HG03460 (cell line): Measurements from ENCODE around the gene SPATC1L.
"Not testable (repeated sequence)": the region's sequence is repeated elsewhere in the genome, so short reads cannot be mapped to it uniquely, and the experiment has no call there.

Experiments used
- ATAC-seq: cut with Tn5 transposase; IDR thresholded peaks from one replicate; pipeline ENCODE4 v1.9.1; 2021; ENCODE audit not compliant: unreplicated experiment

Gene SPATC1L

DNA sequence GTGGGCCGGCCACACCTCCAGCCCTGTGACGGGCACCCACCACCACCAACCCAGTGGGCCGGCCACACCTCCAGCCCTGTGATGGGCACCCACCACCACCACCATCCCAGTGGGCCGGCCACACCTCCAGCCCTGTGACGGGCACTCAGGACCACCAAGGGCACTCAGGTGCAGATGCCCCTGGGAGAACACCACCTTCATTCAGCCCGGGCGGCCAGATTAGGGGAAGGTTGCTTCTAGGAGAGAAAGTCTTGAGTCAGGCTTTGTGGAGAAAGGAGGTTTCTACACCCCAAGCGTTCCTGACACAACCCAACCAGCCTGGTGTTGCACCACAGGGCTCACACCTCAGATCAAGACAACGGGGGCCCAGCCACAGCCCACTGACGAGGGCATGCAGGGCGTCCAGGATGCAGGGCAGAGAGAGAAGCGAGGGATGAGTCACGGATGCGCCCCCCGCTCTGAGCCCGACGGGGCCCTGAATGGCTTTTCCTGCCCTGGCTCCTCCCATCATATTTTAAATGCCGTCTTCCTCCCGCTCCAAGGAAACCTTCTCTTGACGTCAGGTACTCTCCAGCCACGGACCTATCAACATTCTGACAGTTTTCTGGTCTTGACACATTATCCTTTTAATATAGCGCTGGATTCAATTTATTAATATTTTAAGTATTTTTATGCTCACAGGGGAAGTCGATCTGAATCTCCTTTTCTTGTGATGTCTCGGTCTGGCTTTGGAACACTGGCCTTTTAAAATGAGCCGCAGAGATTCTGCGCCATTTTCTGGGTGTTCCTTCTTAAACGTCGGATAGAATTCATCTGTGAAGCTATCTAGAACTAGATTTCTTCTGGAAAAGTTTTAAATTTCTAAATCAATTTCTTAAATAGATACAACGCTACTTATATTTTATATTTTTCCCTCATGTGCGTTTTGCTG lies 631 bp upstream of the SPATC1L start:
- peak; percentile 54 for ATAC-seq

DNA sequence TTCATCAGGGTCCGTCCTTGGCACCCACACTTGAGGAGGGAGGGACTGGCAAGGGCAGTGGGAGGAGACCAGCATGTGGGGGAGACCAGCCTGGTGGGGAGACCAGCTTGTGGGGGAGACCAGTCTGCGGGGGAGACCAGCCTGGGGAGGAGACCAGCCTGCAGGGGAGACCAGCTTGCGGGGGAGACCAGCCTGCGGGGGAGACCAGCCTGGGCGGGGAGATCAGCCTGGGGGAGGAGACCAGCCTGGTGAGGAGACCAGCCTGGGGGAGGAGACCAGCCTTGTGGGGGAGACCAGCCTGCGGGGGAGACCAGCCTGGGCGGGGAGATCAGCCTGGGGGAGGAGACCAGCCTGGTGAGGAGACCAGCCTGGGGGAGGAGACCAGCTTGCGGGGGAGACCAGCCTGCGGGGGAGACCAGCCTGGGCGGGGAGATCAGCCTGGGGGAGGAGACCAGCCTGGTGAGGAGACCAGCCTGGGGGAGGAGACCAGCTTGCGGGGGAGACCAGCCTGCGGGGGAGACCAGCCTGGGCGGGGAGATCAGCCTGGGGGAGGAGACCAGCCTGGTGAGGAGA lies 836 bp downstream of the SPATC1L start:
- ATAC-seq, result not testable (repeated sequence)

DNA sequence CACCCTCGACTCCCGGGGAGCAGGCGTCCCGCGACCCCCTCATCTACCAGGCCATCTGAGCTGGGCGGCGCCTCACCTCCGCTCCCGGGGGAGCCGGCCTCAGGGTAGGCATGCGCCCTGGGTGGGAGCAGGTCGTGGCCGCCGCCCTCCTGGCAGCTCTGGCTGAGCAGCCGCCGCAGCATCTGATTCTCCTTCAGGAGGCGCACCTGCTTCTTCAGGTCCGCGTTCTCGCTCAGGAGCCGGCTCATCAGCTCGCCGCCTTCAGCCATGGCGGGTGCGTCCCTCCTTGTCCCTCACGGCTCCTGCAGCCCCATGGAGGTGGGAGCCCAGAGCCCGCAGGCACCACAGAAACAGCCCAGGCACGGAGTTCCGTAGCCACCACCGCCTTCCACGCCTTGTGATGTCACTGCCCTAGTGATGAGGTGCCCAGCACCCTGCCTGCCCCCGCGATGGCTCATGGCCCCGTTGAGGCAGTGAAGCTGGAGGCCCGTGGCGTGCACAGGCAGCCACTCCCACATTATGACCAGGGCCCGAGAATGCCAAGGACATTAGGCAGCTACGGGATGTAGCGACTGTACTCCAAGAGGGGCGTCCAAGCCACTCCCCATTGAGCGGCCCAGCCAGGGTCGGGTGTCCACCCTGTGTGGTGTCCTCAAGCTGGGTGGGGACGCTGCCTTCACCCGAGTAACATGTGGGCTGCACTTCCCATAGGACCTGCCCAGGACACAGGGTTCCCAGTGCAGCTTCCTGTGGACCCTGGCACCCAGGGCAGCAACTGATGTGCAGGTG lies 1.5 kb downstream of the SPATC1L start:
- no peak for ATAC-seq

DNA sequence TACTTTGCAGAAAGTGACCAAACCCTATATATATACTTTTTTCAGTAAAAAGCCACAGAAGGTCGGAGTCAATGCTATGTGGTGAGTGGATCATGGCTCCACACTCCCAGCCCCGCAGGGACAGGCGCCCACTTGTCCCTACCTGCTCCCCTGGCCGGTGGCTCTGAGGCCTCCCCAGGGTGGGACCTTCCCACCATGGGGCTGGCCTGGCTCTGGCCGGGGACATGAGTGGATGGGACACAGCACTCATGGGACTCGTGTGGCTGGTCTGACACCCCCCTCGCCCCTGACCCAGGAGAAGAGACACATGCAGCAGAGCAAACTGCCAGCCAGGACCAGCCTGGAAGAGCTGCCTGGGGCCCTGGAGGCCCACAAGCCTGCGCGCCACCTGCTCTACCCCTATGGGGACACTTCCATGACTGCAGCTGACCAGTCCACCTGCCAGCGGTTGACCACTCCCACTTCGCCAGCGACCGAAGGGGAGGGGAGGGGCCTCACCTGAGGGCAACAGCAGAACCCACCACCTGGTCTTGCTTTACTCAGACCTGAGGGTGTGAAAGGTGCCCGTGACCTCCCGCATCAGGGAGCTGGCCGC lies 2.2 kb downstream of the SPATC1L start:
- no peak for ATAC-seq

DNA sequence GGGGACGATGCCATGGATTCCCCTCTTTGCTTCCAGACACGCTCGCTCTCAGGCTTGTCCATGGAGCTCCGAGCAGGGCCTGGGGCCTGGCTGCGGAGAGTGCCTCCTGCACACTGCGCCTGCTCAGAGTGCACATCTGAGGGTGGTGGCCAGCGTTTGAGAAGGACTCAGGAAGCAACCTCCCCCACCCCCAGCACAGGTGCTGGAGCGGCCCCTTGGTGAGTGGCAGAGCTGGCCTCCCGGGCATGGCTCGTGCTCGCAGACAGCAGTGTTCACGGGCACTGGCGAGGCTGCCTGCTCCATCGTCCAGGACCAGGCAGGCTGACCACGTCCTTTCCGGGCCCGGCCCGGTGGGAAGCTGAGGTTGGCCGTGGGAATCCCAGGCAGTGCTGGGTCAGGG lies 2.8 kb downstream of the SPATC1L start:
- ATAC-seq, result no peak

DNA sequence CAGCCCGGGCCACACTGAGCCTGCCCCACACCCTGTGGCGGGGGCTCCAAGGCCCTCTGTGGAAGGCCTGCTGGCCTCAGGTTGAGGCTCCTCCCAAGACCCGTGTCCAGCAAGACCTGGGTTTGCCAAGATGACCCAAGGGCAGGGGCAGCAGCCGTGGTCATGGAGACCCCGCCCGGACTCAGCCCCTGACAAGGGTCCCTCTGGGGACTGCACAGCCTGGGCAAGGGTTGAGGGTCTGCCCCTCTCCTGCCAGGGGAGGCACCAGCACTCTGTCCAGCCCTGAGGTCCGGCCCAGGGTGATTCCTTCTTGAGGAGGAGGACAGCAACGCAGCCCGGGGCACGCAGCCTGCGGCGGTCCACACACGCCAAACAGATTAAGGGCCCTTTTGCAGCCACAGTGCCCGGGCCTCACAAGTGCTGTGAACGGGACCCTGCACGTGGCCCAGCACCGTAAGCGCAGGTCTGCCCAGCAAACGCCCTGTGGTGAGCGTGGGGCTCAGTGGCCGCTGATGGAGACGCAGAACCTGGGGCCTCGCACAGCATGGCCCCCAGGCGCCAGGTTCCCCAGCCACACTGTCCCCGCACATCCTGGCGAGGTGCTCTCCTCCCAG lies 3.4 kb downstream of the SPATC1L start:
- ATAC-seq, result no peak

DNA sequence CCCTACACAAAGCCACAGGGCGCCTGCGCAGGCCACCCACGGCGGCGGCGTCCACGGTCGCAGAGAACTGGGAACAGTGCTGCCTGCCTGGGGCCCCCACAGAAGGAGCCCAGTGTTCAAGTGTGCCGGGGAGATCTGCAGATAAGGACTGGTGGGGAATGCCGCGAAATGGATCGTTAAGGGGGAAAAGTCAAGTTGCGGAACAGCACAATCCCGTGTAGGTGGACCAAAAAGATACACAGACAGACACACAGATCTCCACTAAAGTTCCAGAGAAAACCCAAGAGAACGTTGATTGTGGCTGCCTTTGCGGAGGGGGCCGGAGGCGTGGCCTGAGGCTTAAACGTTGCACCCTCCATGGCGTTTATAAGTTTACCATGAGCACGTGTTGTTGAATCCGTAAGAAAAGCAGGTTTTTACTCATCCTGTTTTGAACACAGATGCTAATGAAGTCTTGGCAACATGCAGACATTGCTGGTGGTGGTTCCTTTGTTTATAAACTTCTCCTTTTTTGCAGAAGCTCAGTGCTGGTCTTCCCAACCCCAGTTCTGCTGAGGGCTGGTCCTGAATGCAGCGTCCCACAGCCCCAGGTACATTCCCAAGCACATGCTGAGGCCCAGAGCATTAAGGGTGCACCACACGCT lies 4.1 kb downstream of the SPATC1L start:
- ATAC-seq, result no peak

DNA sequence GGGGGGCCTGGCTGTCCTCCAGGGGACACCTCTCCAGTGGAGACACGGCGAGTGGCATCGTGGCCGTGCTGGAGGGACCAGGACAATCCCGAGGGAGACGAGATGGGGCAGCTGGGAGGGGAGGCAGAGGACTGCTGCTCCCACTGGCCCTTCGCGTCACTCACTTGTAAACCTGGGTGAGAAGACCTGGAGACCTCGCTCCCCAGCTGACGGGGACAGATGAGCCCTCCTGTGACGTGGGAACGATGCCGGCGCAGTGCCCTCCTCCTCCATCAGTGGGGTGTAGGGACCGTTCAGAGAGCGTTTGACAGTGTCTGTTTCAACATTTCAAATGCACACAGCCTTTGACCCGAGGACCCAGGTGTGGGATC lies 4.6 kb downstream of the SPATC1L start:
- ATAC-seq, result no peak

DNA sequence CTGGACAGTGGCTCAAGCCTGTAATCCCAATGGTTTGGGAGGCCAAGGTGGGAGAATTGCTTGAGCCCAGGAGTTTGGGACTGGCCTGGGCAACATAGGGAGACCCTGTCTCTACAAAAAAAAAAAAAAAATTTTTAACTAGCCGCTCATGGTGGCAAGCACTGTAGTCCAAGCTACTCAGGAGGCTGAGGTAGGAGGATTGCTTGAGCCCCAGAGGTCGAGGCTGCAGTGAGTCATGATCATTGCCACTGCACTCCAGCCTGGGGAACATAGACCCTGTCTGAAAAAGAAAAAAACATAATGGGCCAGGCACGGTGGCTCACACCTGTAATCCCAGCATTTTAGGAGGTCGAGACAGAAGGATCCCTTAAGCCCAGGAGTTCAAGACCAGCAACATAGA lies 5.3 kb downstream of the SPATC1L start:
- ATAC-seq, result no peak

DNA sequence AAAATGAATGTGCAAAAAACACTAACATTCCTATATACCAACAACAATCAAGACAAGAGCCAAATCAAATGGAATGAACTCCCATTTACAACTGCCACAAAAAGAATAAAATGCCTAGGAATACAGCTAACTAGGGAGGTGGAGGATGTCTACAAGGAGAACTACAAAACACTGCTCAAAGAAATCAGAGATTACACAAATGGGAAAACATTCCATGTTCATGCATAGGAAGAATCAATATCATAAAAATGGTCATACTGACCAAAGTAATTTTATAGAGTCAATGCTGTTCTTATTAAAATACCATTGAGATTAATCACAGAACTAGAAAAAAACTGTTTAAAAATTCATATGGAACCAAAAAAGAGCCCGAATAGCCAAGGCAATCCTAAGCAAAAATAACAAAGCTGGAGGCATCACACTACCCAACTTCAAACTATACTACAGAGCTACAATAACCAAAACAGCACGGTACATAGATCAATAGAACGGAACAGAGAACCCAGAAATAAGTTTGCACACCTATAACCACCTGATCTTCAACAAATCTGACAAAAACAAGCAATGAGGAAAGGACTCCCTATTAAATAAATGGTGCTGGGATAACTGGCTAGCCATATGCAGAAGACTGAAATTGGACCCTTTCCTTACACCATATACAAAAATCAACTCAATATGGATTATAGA lies 7.7 kb downstream of the SPATC1L start:
- not testable (repeated sequence) for ATAC-seq

DNA sequence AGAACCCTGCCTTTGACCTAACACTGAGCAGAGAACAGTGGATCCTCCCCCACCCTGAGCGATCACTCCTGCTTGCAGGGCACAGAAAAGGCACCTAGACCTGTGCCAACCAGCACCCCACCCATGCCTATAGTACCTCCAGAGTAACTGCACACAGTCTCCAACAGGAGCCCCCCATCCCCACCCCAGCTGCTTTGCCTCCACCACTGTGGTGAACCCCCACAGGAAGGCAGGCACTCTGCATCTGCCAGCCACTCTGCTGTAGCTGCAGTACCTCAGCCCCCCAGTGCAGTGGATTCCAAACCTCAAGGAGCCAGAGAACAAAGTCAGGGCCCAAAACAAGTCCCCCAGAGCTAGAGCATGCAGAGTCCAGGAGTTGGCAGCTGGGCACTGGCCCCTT lies 10.7 kb downstream of the SPATC1L start:
- no peak for ATAC-seq

DNA sequence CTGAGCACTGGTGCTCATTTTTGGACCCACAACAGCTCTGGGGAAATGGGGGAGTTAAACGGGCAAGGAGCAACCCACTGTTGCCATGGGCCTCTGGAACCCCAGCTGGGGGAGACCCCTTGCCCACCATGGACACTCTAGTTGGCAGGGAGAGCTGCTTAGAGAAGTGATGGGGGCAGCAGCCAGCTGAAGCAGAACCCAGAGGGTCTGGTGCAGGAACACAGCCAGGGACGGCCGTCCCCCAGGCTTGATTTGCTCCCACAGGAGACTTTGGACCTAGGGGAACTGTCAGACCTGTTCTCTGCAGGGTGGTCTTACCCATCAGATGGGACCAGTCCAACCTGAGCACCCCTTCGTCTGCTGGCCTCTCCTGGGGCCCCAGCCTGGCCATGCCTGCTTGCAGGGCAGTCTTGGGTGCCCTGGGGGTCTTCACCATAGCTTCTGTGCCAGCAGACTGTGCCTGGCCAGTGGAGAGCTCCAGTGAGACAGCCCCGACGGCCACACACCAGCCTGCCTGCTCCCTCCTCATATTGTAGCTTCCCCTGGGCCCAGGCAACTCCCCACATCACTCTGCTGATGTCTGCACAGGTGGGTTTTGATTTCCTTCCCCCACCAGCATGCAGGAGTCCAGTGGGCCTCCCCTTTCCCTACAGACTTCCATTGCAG lies 11.3 kb downstream of the SPATC1L start:
- no peak for ATAC-seq

DNA sequence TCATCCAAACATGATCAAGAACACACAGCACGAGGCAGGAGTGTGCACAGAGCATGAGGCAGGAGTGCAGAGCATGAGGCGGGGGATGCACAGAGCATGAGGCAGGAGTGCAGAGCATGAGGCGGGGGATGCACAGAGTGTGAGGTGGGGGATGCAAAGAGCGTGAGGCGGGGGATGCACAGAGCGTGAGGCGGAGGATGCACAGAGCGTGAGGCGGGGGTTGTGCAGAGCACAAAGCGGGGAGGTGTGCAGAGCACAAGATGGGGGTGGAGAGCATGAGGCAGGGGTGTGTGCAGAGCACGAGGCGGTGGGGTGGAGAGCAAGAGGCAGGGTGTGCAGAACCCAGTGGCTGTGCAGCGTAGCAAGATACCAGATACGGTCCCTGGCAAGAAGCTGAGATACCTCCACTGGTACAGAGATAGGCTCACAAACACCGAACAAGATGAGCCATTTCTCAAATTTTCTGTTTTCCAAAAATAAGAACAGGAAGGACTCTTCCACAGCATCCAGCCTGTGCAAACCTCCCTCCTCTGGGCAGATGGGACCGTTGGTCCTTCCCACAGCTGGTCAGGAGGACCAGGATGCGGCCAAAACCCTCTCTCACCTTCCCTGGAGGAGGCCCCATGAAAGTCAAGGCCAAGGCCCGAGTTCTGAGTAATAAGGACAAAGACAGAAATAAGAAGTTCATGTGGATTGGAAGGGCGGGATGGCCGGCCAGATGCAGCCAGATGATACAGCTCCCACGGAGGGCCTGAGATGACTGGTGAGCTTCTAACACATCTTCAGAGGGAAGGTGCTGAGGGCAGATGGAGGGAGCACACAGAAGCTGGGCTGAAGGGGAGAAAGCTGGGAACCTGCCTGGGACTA lies 12.0 kb downstream of the SPATC1L start:
- no peak for ATAC-seq

DNA sequence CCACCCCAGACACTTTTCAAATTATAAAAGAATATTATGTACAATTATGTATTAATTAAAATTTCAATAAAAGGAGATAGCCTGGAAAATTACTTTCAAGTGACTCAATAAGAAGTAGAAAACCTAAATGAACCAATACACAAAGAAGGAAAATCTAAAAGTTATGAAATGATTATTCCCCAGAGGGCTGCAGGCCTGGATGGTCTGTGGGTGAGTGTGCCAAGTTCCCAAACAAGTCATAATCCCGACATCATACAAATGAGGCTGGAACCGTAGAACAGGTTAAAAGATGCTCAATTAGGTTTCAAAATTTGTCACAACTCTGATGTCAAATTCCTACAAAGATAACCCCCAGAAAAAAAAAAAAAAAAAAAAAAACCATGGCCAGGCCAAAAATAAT lies 12.7 kb downstream of the SPATC1L start:
- no peak for ATAC-seq

DNA sequence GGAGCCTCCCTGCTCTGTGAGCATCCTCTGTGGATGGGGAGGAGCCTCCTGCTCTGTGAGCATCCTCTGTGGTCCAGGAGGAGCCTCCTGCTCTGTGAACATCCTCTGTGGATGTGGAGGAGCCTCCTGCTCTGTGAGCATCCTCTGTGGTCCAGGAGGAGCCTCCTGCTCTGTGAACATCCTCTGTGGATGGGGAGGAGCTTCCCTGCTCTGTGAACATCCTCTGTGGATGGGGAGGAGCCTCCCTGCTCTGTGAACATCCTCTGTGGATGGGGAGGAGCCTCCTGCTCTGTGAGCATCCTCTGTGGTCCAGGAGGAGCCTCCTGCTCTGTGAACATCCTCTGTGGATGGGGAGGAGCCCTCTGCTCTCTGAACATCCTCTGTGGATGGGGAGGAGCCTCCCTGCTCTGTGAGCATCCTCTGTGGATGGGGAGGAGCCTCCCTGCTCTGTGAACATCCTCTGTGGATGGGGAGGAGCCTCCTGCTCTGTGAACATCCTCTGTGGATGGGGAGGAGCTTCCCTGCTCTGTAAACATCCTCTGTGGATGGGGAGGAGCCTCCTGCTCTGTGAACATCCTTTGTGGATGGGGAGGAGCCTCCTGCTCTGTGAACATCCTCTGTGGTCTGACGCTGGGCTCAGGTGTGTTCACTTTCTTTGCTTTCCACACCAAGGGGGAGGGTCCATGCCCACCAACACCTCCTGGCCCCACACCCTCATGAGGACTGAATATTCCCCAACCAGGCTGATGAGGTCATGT lies 13.6 kb downstream of the SPATC1L start:
- not testable (repeated sequence) for ATAC-seq

DNA sequence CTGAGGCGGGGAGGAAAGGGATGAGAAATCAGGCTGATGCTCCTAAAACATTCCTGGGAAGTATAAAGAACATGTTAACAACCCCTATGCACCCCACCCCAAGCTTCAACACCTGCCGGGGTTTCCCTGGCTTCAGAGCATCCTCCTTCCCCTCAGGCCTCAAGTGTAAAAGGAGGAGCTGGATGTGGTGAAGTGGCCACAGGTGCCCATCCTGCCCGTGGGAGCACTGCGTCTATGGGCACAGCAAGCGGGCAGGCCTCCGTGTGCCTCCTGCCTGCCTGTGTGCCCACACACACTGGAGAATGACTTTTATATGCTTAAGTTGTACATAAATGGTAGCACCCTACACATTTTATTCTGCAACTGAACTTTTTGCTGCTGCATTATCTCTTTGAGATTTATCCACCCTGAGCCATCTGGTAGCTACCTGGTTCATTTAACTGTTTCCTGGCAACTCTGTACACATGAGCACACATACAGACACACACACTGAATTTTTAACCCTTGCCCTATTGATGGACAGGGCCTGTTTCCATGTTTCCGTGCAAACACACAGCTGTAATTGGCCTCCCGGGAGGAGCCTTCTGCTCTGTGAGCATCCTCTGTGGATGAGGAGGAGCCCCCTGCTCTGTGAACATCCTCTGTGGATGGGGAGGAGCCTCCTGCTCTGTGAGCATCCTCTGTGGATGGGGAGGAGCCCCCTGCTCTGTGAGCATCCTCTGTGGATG lies 15.4 kb downstream of the SPATC1L start:
- ATAC-seq, result no peak

DNA sequence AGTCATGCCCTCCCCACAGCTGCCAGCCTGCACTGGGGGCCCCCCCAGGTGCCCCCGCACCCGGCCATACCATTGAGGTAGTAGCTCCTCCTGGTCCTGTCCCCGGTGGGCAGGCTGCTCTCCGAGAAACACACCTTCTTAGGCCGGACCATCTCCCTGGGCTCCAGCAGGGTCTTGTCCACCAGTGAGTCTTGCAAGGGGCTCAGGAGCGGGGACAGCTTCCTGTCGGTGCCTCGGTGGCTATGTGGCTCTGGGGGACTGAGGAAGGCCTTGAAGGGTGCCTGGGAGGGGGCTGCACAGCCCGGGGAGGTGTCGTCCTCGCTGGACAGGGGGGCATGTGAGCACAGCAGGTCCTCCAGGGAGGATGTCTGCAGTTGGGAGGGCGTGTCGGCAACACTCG lies 16.0 kb downstream of the SPATC1L start:
- ATAC-seq, result no peak
